ENCODE measurements around the gene TMEM63B. TPM values are rescaled to one million over a fixed set of nuclear protein-coding genes. Genes with fewer than 3 reads are reported as not detected.
"Not testable (repeated sequence)": the region's sequence is repeated elsewhere in the genome, so short reads cannot be mapped to it uniquely, and the experiment has no call there.

The TMEM63B gene
- total RNA-seq, 1 experiment from 2014 or later: 25.5 TPM

- no peak for DNase-seq (ENCODE audit: low read depth)
Measured at GRCh38 chr6:44193307-44193910, 66.1 kb downstream of the TMEM63B start.

- DNase-seq (ENCODE audit: low read depth): no peak
Measured at GRCh38 chr6:44194326-44194725, 67.0 kb downstream of the TMEM63B start.

- not testable (repeated sequence) for DNase-seq (ENCODE audit: low read depth)
Measured at GRCh38 chr6:44196351-44196750, 69.0 kb downstream of the TMEM63B start.

GRCh38 chr6:44198684-44199083 is 71.3 kb downstream of the TMEM63B start:
- no peak for DNase-seq (ENCODE audit: low read depth)

GRCh38 chr6:44199883-44200282 is 72.5 kb downstream of the TMEM63B start:
- DNase-seq (ENCODE audit: low read depth): no peak

GRCh38 chr6:44201200-44201599 is 73.8 kb downstream of the TMEM63B start:
- no peak for DNase-seq (ENCODE audit: low read depth)

GRCh38 chr6:44201638-44202303 is 74.4 kb downstream of the TMEM63B start:
- no peak for DNase-seq (ENCODE audit: low read depth)

- DNase-seq (ENCODE audit: low read depth): no peak
Measured at GRCh38 chr6:44202332-44202971, 75.1 kb downstream of the TMEM63B start.

GRCh38 chr6:44202972-44203750 is 75.8 kb downstream of the TMEM63B start:
- DNase-seq (ENCODE audit: low read depth): no peak

GRCh38 chr6:44203955-44204354 is 76.6 kb downstream of the TMEM63B start:
- DNase-seq (ENCODE audit: low read depth): peak; percentile 48

Other genes starting within 250 kb of the TMEM63B start
- gene MRPL14, start 102 bp upstream of the TMEM63B start, total RNA-seq (2014; rRNA removed; shearing (Covaris generic)): 143 and 149 TPM in 2 replicates
- not detected in 2 replicates for gene CAPN11, start 31.3 kb downstream of the TMEM63B start, total RNA-seq (2014; rRNA removed; shearing (Covaris generic))
- not detected in 2 replicates for gene MYMX, start 89.4 kb downstream of the TMEM63B start, total RNA-seq (2014; rRNA removed; shearing (Covaris generic))
- 14.7 and 20.4 TPM in 2 replicates for gene SLC29A1, start 96.0 kb downstream of the TMEM63B start, total RNA-seq (2014; rRNA removed; shearing (Covaris generic))
- 2,636 and 2,780 TPM in 2 replicates for gene HSP90AB1, start 119.5 kb downstream of the TMEM63B start, total RNA-seq (2014; rRNA removed; shearing (Covaris generic))
- gene SLC35B2, start 130.0 kb downstream of the TMEM63B start, total RNA-seq (2014; rRNA removed; shearing (Covaris generic)): 86.8 and 92.8 TPM in 2 replicates
- 42.3 and 56.3 TPM in 2 replicates for gene NFKBIE, start 138.0 kb downstream of the TMEM63B start, total RNA-seq (2014; rRNA removed; shearing (Covaris generic))
- 0.23 and 0.33 TPM in 2 replicates for gene TMEM151B, start 142.9 kb downstream of the TMEM63B start, total RNA-seq (2014; rRNA removed; shearing (Covaris generic))
- gene AARS2, start 185.8 kb downstream of the TMEM63B start, total RNA-seq (2014; rRNA removed; shearing (Covaris generic)): 37.9 and 38.2 TPM in 2 replicates
- gene SPATS1, start 215.1 kb downstream of the TMEM63B start, total RNA-seq (2014; rRNA removed; shearing (Covaris generic)): not detected in 2 replicates

All from Daoy (cell line).